Measurements from ENCODE around the gene SLC46A1. TPM values are rescaled to one million over a fixed set of nuclear protein-coding genes. Genes with fewer than 3 reads are reported as not detected.

Gene SLC46A1
- total and polyA plus RNA-seq, 8 donors: 0.61 to 31.5 (median 2.6) TPM

DNA sequence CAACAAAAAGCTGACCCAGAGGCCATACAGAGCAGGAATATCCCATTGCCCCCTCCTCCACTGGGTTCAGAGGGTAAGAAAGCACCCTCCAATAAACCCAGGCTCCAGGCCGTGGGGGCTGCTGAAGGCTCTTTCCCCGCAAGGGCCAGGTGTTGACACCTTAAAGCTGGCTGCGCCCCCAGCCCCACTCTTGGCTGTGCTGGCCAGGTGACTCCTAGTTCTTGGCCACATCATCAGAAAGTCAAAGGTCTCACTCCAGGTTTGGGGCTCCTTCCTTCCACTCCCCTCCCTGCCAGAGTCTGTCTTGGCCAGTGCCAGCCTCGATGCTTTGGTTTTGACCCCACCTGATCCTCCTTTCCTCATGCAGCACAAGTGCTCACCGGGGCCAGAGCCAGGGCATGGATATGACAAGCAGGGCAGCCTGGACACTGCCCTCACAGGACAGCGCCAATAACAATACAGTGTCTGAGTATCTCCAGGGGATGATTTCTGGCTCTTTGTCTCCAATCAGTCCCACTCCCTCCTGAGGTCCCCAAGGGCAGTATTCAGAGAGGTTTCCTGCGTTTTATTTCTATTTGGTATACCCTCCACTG is 8.2 kb downstream of the SLC46A1 start:
- DNase-seq: no peak
- Histone ChIP-seq H3K27me3 (no peaks in the 10 kb centered on the region), H3K9me3 (no peaks in the 10 kb centered on the region), H3K4me3 (no peak overlapping the region), H3K27ac (no peak overlapping the region), H3K4me1 (peaks cover 0 to 8% (median 0%) of the 10 kb centered on the region in 4 donors), H3K36me3 (peaks cover 11 to 100% (median 97%) of the 10 kb centered on the region in 4 donors)
- intact Hi-C loops (cut with DNase I; ENCODE audit: low total_unique reads): no loop called here
- 67 to 81% (median 69%) methylated on average over 7 of the region's 7 CpGs for WGBS, 5 donors
- no peak for TF ChIP-seq POLR2A (IDR thresholded peaks at IDR 0.05)
- TF ChIP-seq POLR2AphosphoS5 (IDR thresholded peaks at IDR 0.05): no peak
- no peak for TF ChIP-seq EP300 (IDR thresholded peaks at IDR 0.05)
- TF ChIP-seq, protein P1, sequence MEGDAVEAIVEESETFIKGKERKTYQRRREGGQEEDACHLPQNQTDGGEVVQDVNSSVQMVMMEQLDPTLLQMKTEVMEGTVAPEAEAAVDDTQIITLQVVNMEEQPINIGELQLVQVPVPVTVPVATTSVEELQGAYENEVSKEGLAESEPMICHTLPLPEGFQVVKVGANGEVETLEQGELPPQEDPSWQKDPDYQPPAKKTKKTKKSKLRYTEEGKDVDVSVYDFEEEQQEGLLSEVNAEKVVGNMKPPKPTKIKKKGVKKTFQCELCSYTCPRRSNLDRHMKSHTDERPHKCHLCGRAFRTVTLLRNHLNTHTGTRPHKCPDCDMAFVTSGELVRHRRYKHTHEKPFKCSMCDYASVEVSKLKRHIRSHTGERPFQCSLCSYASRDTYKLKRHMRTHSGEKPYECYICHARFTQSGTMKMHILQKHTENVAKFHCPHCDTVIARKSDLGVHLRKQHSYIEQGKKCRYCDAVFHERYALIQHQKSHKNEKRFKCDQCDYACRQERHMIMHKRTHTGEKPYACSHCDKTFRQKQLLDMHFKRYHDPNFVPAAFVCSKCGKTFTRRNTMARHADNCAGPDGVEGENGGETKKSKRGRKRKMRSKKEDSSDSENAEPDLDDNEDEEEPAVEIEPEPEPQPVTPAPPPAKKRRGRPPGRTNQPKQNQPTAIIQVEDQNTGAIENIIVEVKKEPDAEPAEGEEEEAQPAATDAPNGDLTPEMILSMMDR (IDR thresholded peaks at IDR 0.05): no peak

- peaks cover 14 to 100% (median 98%) of the 10 kb centered on the region in 4 donors for H3K36me3 ChIP-seq
- no peak overlapping the region for H3K4me3 ChIP-seq
- H3K9me3 ChIP-seq: no peaks in the 10 kb centered on the region
- WGBS, 5 donors: 94 to 100% (median 98%) methylated on average over 3 of the region's 3 CpGs
- H3K27me3 ChIP-seq: no peaks in the 10 kb centered on the region
- DNase-seq: no peak
- H3K4me1 ChIP-seq: peaks cover 0 to 8% (median 0%) of the 10 kb centered on the region in 4 donors
- intact Hi-C loops (cut with DNase I; ENCODE audit: low total_unique reads): no loop called here
- TF ChIP-seq EP300 (IDR thresholded peaks at IDR 0.05) (no peak), POLR2AphosphoS5 (IDR thresholded peaks at IDR 0.05) (no peak), POLR2A (IDR thresholded peaks at IDR 0.05) (no peak)
- TF ChIP-seq, protein P1 (IDR thresholded peaks at IDR 0.05): no peak
- no peak overlapping the region for H3K27ac ChIP-seq
These were observed 8.7 kb downstream of the SLC46A1 start for GRCh38 chr17:28397275-28397674.

DNA sequence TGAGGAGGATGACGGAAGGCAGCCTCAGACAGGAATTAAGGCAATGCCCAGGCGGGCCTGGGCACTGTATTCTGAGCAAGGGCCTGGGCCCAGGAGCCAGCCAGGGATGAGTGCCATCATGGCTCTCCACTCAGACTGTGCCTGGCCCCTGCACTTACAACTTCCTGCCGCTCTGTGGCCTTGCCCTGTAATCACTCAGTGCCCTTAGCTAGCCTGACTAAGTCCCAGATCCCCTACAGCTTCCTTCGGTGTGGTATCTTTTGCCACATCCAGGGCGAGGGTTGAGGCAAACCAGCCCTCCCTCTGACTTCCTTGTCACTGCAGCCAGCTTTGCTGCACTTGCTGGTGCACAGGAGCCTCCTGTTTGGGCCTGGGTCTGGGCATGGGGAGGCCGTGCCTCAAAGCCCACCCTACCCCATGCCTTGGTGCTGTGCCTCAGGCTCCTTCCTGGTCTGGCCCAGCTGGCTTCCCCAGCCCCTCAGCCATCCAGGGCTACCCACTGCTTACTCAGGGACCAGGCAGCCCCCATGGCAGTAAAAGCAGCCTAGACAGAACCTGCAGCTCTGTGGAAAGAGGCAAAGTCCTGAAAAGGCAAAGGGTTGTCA is 9.3 kb downstream of the SLC46A1 start:
- H3K27me3 ChIP-seq: no peaks in the 10 kb centered on the region
- no peak overlapping the region for H3K27ac ChIP-seq
- no peak overlapping the region for H3K4me3 ChIP-seq
- no peaks in the 10 kb centered on the region for H3K9me3 ChIP-seq
- intact Hi-C loops (cut with DNase I; ENCODE audit: low total_unique reads): no loop called here
- no peak for DNase-seq
- TF ChIP-seq, protein P1 (IDR thresholded peaks at IDR 0.05): no peak
- TF ChIP-seq EP300 (IDR thresholded peaks at IDR 0.05) (no peak), POLR2AphosphoS5 (IDR thresholded peaks at IDR 0.05) (no peak), POLR2A (IDR thresholded peaks at IDR 0.05) (no peak)
- WGBS, 5 donors: 57 to 94% (median 81%) methylated on average over 4 to 6 of the region's 6 CpGs
- H3K4me1 ChIP-seq: peaks cover 0 to 8% (median 0%) of the 10 kb centered on the region in 4 donors
- H3K36me3 ChIP-seq: peaks cover 14 to 100% (median 98%) of the 10 kb centered on the region in 4 donors

GRCh38 chr17:28395968-28396367 is 10.0 kb downstream of the SLC46A1 start:
- Histone ChIP-seq H3K27me3 (no peaks in the 10 kb centered on the region), H3K36me3 (peaks cover 17 to 100% (median 97%) of the 10 kb centered on the region in 4 donors), H3K27ac (no peak overlapping the region), H3K4me3 (no peak overlapping the region), H3K4me1 (peaks cover 0 to 8% (median 0%) of the 10 kb centered on the region in 4 donors), H3K9me3 (no peaks in the 10 kb centered on the region)
- TF ChIP-seq POLR2A (IDR thresholded peaks at IDR 0.05): no peak
- no peak for TF ChIP-seq EP300 (IDR thresholded peaks at IDR 0.05)
- no peak for TF ChIP-seq POLR2AphosphoS5 (IDR thresholded peaks at IDR 0.05)
- TF ChIP-seq, protein P1 (IDR thresholded peaks at IDR 0.05): no peak
- intact Hi-C loops (cut with DNase I; ENCODE audit: low total_unique reads): no loop called here
- 57 to 91% (median 88%) methylated on average over 2 to 6 of the region's 6 CpGs for WGBS, 5 donors
- DNase-seq: no peak
